HG02840 (cell line): Measurements from ENCODE around the gene SLCO1B3.
"Not testable (repeated sequence)": the region's sequence is repeated elsewhere in the genome, so short reads cannot be mapped to it uniquely, and the experiment has no call there.

Source experiments
- ATAC-seq: cut with Tn5 transposase; IDR thresholded peaks from one replicate; pipeline ENCODE4 v1.9.1; 2021; ENCODE audit warnings: mild to moderate bottlenecking, moderate library complexity, moderate number of reproducible peaks; ENCODE audit not compliant: unreplicated experiment, low FRiP score

The SLCO1B3 gene

GRCh38 chr12:20810487-20810886, at the start of gene SLCO1B3:
Gene SLCO1B3 (plus strand): TSS chr12:20810705. CDS start chr12:20815739, 5,034 bp downstream.
- ATAC-seq, result no peak

GRCh38 chr12:20777420-20777819, 33.1 kb upstream of the SLCO1B3 start:
- no peak for ATAC-seq

GRCh38 chr12:20778969-20779368, 31.5 kb upstream of the SLCO1B3 start:
- ATAC-seq, result no peak

- not testable (repeated sequence) for ATAC-seq
These were observed 30.5 kb upstream of the SLCO1B3 start for GRCh38 chr12:20779971-20780370.

- not testable (repeated sequence) for ATAC-seq
These were observed 26.6 kb upstream of the SLCO1B3 start for GRCh38 chr12:20783796-20784357.

GRCh38 chr12:20792971-20793370, 17.5 kb upstream of the SLCO1B3 start:
- no peak for ATAC-seq

GRCh38 chr12:20798554-20798953, 12.0 kb upstream of the SLCO1B3 start:
- ATAC-seq, result no peak

- ATAC-seq, result no peak
These were observed 10.3 kb upstream of the SLCO1B3 start for GRCh38 chr12:20800160-20800559.

- no peak for ATAC-seq
These were observed 9.5 kb upstream of the SLCO1B3 start for GRCh38 chr12:20801035-20801434.

- no peak for ATAC-seq
These were observed 4.6 kb upstream of the SLCO1B3 start for GRCh38 chr12:20805921-20806320.

GRCh38 chr12:20807192-20808080, 3.1 kb upstream of the SLCO1B3 start:
- no peak for ATAC-seq

GRCh38 chr12:20808521-20808920, 2.0 kb upstream of the SLCO1B3 start:
- no peak for ATAC-seq

GRCh38 chr12:20815574-20815973, 5.1 kb downstream of the SLCO1B3 start:
- ATAC-seq, result no peak

- ATAC-seq, result no peak
These were observed 11.9 kb downstream of the SLCO1B3 start for GRCh38 chr12:20822415-20822814.

- ATAC-seq, result no peak
These were observed 12.4 kb downstream of the SLCO1B3 start for GRCh38 chr12:20822925-20823324.

- ATAC-seq, result no peak
These were observed 19.4 kb downstream of the SLCO1B3 start for GRCh38 chr12:20829919-20830318.

- no peak for ATAC-seq
These were observed 20.0 kb downstream of the SLCO1B3 start for GRCh38 chr12:20830456-20830855.

GRCh38 chr12:20832911-20833310, 22.4 kb downstream of the SLCO1B3 start:
- no peak for ATAC-seq

GRCh38 chr12:20852649-20853048, 42.1 kb downstream of the SLCO1B3 start:
- ATAC-seq, result no peak

- ATAC-seq, result no peak
These were observed 52.6 kb downstream of the SLCO1B3 start for GRCh38 chr12:20863056-20863455.

- ATAC-seq, result no peak
These were observed 55.4 kb downstream of the SLCO1B3 start for GRCh38 chr12:20865873-20866272.

- no peak for ATAC-seq
These were observed 57.8 kb downstream of the SLCO1B3 start for GRCh38 chr12:20868277-20868676.
